Fibroblast of lung (primary cell): Measurements from ENCODE around the gene C19orf33. TPM values are rescaled to one million over a fixed set of nuclear protein-coding genes. Genes with fewer than 3 reads are reported as not detected.

Experiments used
- DNase-seq, 2 donors: peaks; one replicate each; pipeline versions ENCODE4 v3.0.0 to v3.0.0-alpha.2; 2010; ENCODE audit warnings: low read depth in 2 of 2
- H2AFZ ChIP-seq: 2 replicates; pipeline ENCODE4 v1.5.1; 2012; ENCODE audit warnings: low read length, control low read depth, inconsistent platforms
- H3K27ac ChIP-seq: 2 replicates; pipeline ENCODE4 v1.5.1; 2011; ENCODE audit warnings: low read length, control low read depth; ENCODE audit not compliant: insufficient read depth
- H3K27me3 ChIP-seq: 2 replicates; pipeline ENCODE4 v1.5.1; 2011; ENCODE audit warnings: mild to moderate bottlenecking, low read length; ENCODE audit not compliant: control insufficient read depth, insufficient read depth
- H3K36me3 ChIP-seq: 2 replicates; pipeline ENCODE4 v1.5.1; 2011; ENCODE audit warnings: low read length; ENCODE audit not compliant: control insufficient read depth, insufficient read depth
- H3K4me1 ChIP-seq: 2 replicates; pipeline ENCODE4 v1.5.1; 2011; ENCODE audit warnings: low read length; ENCODE audit not compliant: control insufficient read depth, insufficient read depth; ENCODE audit errors: extremely low read depth
- H3K4me2 ChIP-seq: 2 replicates; pipeline ENCODE4 v1.5.1; 2011; ENCODE audit warnings: low read length, control low read depth; ENCODE audit not compliant: insufficient read depth; ENCODE audit errors: extremely low read depth
- H3K4me3 ChIP-seq, 4 experiments: fragments of 200-600 bp in 1 of 4; sonication (generic) in 1 of 4; replicated peaks in 1 of 4; 2 replicates each; pipeline ENCODE4 v1.5.1; 2011 to 2016; ENCODE audit warnings: low read length in 4 of 4, low read depth in 3 of 4, mild to moderate bottlenecking in 3 of 4, control low read depth in 2 of 4, inconsistent platforms in 1 of 4, mixed read lengths in 1 of 4; ENCODE audit not compliant: insufficient read depth in 1 of 4; ENCODE audit errors: control extremely low read depth in 1 of 4
- H3K79me2 ChIP-seq: 2 replicates; pipeline ENCODE4 v1.5.1; 2012; ENCODE audit warnings: mild to moderate bottlenecking, low read length, inconsistent platforms; ENCODE audit not compliant: control insufficient read depth, insufficient read depth
- H3K9ac ChIP-seq: 2 replicates; pipeline ENCODE4 v1.5.1; 2011; ENCODE audit warnings: mild to moderate bottlenecking, low read length, control low read depth; ENCODE audit not compliant: insufficient read depth
- H3K9me3 ChIP-seq: 2 replicates; pipeline ENCODE4 v1.5.1; 2012; ENCODE audit warnings: low read depth, low read length; ENCODE audit not compliant: control insufficient read depth, insufficient read depth
- H4K20me1 ChIP-seq: 2 replicates; pipeline ENCODE4 v1.5.1; 2011; ENCODE audit warnings: low read length; ENCODE audit not compliant: control insufficient read depth, insufficient read depth; ENCODE audit errors: extremely low read depth
- EZH2 ChIP-seq: IDR thresholded peaks from 2 replicates; pipeline ENCODE4 v1.5.1; 2012; ENCODE audit warnings: low read length, control low read depth, mild to moderate bottlenecking; ENCODE audit errors: missing control alignments
- polyA plus RNA-seq, 2 donors: library from polyadenylated mRNA; depleted of rRNA in 1 of 2; stranded (reverse) in 1 of 2; unstranded in 1 of 2; fragments of >200 nt; gene quantifications; 2 replicates each; pipeline ENCODE4 v1.2.1, GENCODE V29; 2011 to 2012; ENCODE audit warnings: missing spikeins in 1 of 2
- total RNA-seq: library from RNA; depleted of rRNA; stranded (reverse); fragments of >200 nt; gene quantifications from 2 replicates; pipeline ENCODE4 v1.2.1, GENCODE V29; 2014
- TF ChIP-seq, protein P1 (sequence below), 2 donors: IDR thresholded peaks in 1 of 2; conservative IDR thresholded peaks in 1 of 2; 1 replicate in 1 of 2; 2 replicates in 1 of 2; pipeline ENCODE4 v1.5.1; 2011 to 2012; ENCODE audit warnings: low read length in 2 of 2, control low read depth in 1 of 2, inconsistent platforms in 1 of 2, low read depth in 1 of 2, mild to moderate bottlenecking in 1 of 2

The C19orf33 gene
- total and polyA plus RNA-seq, 2 donors (not counting 1 experiment from before 2014, with no cell fraction given) = not detected

DNA sequence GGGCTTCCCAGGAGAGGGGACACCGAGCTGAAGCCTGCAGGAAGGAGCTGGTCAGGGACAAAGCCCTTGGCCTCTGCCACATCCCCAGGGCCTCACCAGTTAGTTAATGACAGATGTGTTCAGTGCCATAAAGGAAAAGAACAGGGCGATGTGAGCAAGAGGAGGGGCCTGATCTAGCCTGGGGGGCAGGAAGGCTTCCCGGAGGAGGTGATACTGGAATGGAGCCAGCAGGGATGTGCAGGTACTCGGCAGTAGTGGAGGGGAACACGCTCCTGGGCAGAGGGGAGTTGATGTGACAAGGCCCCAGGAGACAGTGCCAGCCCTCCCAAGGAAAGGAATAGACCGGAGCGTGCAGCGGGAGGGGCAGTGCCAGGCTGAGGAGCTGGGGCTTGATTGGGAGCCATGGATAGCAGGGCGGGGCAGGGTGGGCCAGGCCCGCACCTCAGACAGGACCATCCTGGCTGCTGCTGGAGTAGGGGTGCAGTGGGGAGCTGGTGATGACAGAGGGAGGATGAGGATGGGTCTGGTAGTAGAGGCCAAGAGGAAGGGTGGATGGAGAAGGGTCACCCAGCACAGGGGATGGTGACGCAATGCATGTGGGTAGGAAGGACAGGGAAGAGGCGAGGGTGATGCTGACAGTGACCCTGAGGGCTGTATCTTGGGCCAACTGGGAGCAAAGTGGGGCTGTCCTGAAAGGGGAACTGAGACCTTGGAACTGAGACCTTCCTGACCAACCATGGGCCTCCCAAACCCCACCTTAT lies 4.1 kb downstream of the C19orf33 start:
- Histone ChIP-seq H4K20me1 (no peaks in the 10 kb centered on the region), H3K4me2 (no peak overlapping the region), H3K79me2 (peaks cover 11% of the 10 kb centered on the region), H3K4me1 (no peaks in the 10 kb centered on the region), H3K9me3 (no peaks in the 10 kb centered on the region), H3K9ac (no peak overlapping the region), H3K4me3 (no peak overlapping the region), H3K27me3 (no peaks in the 10 kb centered on the region), H2AFZ (no peak overlapping the region), H3K27ac (no peak overlapping the region), H3K36me3 (peaks cover 21% of the 10 kb centered on the region)
- DNase-seq = no peak
- TF ChIP-seq, protein P1, sequence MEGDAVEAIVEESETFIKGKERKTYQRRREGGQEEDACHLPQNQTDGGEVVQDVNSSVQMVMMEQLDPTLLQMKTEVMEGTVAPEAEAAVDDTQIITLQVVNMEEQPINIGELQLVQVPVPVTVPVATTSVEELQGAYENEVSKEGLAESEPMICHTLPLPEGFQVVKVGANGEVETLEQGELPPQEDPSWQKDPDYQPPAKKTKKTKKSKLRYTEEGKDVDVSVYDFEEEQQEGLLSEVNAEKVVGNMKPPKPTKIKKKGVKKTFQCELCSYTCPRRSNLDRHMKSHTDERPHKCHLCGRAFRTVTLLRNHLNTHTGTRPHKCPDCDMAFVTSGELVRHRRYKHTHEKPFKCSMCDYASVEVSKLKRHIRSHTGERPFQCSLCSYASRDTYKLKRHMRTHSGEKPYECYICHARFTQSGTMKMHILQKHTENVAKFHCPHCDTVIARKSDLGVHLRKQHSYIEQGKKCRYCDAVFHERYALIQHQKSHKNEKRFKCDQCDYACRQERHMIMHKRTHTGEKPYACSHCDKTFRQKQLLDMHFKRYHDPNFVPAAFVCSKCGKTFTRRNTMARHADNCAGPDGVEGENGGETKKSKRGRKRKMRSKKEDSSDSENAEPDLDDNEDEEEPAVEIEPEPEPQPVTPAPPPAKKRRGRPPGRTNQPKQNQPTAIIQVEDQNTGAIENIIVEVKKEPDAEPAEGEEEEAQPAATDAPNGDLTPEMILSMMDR (conservative IDR thresholded peaks at IDR 0.05 in 1 of 2, IDR thresholded peaks at IDR 0.05 in 1 of 2; ENCODE audit: low read depth in 1 of 2, low read length in 2 of 2) = no peak
- no peak for TF ChIP-seq EZH2

DNA sequence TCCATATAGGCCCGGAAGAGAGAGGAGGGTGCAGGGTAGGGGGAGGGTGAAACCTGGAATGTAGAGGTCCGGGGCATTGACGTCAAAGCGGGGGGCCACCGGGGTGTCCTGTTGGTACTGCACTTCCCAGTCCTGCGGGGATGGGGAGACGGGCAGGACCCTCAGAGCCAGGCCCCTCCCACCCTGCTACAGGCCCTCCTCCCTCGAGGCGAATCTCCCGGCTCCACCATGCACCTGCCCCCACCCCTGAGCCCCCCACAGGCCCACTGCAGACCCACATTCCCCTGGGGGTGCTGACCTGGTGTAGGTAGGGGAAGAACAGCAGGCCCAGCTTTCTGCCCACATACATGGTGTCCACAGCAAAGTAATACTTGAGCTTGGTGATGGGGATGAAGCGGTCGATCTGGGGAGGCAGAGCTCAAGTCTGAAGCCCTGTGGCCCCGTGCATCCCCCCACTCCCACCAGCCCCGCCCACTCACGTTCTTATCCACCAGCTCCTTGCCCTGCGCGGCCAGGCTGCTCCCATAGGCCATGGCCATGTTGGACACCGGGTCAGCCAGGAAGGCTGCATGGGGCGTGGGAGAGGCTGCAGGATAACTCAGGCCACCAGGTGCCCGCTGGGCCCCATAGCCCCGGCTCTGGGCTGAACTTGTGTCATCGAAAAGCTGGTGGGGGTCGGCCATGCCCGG lies 5.0 kb downstream of the C19orf33 start:
- no peak for DNase-seq
- Histone ChIP-seq H3K36me3 (peaks cover 21% of the 10 kb centered on the region), H3K4me2 (no peak overlapping the region), H3K9ac (no peak overlapping the region), H4K20me1 (no peaks in the 10 kb centered on the region), H3K4me3 (no peak overlapping the region), H3K9me3 (no peaks in the 10 kb centered on the region), H3K79me2 (peaks cover 13% of the 10 kb centered on the region), H2AFZ (no peak overlapping the region), H3K27ac (no peak overlapping the region), H3K4me1 (no peaks in the 10 kb centered on the region), H3K27me3 (no peaks in the 10 kb centered on the region)
- TF ChIP-seq, protein P1 (conservative IDR thresholded peaks at IDR 0.05 in 1 of 2, IDR thresholded peaks at IDR 0.05 in 1 of 2; ENCODE audit: low read depth in 1 of 2, low read length in 2 of 2) = no peak
- TF ChIP-seq EZH2 = no peak

DNA sequence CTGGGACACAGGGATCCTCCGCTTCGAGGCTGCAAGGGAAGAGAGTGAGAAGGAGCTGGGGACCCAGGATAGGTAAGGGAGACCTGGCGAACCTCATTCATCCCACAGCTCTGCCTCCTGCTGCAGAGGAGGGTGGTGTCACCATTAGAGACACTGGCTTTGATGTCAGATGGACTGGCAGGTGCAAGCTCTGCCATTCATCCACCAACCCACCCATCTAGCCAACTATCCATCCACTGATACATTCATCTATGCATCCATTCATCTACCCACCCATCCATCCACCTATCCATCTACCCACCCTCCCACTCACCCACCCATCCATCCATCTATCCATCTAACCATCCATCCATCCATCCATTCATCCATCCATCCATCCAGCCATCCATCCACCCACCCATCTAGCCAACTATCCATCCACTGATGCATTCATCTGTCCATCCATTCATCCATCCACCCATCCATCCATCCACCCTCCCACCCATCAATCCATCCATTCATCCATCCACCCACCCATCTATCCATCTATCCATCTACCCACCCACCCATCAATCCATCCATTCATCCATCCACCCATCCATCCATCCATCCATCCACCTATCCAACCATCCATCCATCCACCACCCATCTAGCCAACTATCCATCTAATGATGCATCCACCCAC lies 5.7 kb downstream of the C19orf33 start:
- Histone ChIP-seq H3K4me2 (no peak overlapping the region), H3K36me3 (peaks cover 17% of the 10 kb centered on the region), H3K9me3 (no peaks in the 10 kb centered on the region), H3K4me3 (no peak overlapping the region), H3K4me1 (no peaks in the 10 kb centered on the region), H3K27me3 (no peaks in the 10 kb centered on the region), H3K27ac (no peak overlapping the region), H2AFZ (no peak overlapping the region), H3K79me2 (peaks cover 16% of the 10 kb centered on the region), H3K9ac (no peak overlapping the region), H4K20me1 (no peaks in the 10 kb centered on the region)
- TF ChIP-seq EZH2 = no peak
- TF ChIP-seq, protein P1 (conservative IDR thresholded peaks at IDR 0.05 in 1 of 2, IDR thresholded peaks at IDR 0.05 in 1 of 2; ENCODE audit: low read depth in 1 of 2, low read length in 2 of 2) = no peak
- DNase-seq = no peak
